Osteocyte (in vitro differentiated cells): ENCODE results near the gene TGFB1I1. TPM values are rescaled to one million over a fixed set of nuclear protein-coding genes. Genes with fewer than 3 reads are reported as not detected.
"Not testable (repeated sequence)": the region's sequence is repeated elsewhere in the genome, so short reads cannot be mapped to it uniquely, and the experiment has no call there.

Source experiments
- DNase-seq: peaks from one replicate; pipeline ENCODE4 v3.0.0; 2021; ENCODE audit warnings: mixed read lengths; ENCODE audit not compliant: unreplicated experiment; ENCODE audit errors: extremely low spot score
- H3K27ac Mint-ChIP-seq: one replicate; pipeline ENCODE4 v1.8.0; 2021; ENCODE audit warnings: mild to moderate bottlenecking, mixed read lengths; ENCODE audit not compliant: unreplicated experiment
- H3K27me3 Mint-ChIP-seq: one replicate; pipeline ENCODE4 v1.8.0; 2021; ENCODE audit warnings: mixed read lengths; ENCODE audit not compliant: unreplicated experiment
- H3K36me3 Mint-ChIP-seq: one replicate; pipeline ENCODE4 v1.8.0; 2021; ENCODE audit warnings: mixed read lengths; ENCODE audit not compliant: unreplicated experiment
- H3K4me1 Mint-ChIP-seq: one replicate; pipeline ENCODE4 v1.8.0; 2021; ENCODE audit warnings: mixed read lengths; ENCODE audit not compliant: unreplicated experiment
- H3K4me3 Mint-ChIP-seq: one replicate; pipeline ENCODE4 v1.8.0; 2021; ENCODE audit warnings: mild to moderate bottlenecking, moderate library complexity, mixed read lengths; ENCODE audit not compliant: unreplicated experiment
- H3K9me3 Mint-ChIP-seq: one replicate; pipeline ENCODE4 v1.8.0; 2021; ENCODE audit warnings: mixed read lengths; ENCODE audit not compliant: unreplicated experiment
- CTCF ChIP-seq: fragments of 200-600 bp; sonication (generic); IDR thresholded peaks from 2 replicates; pipeline ENCODE4 v1.5.0; 2021; ENCODE audit warnings: antibody characterized with exemption, mild to moderate bottlenecking, moderate library complexity
- total RNA-seq: library from RNA; stranded (reverse); gene quantifications from 2 replicates; pipeline ENCODE4 v1.2.1, GENCODE V29; 2021

TGFB1I1 gene
- total RNA-seq, 1 donor from 2014 or later, result 120 TPM

GRCh38 chr16:31436221-31437045 lies 35.5 kb upstream of the TGFB1I1 start:
- H3K27ac Mint-ChIP-seq, result no peak overlapping the region
- no peaks in the 10 kb centered on the region for H3K27me3 Mint-ChIP-seq
- peaks cover 2% of the 10 kb centered on the region for H3K4me1 Mint-ChIP-seq
- no peak overlapping the region for H3K4me3 Mint-ChIP-seq
- DNase-seq, result no peak
- no peak for TF ChIP-seq CTCF
- no peaks in the 10 kb centered on the region for H3K9me3 Mint-ChIP-seq
- H3K36me3 Mint-ChIP-seq, result no peaks in the 10 kb centered on the region

- no peaks in the 10 kb centered on the region for H3K27me3 Mint-ChIP-seq
- H3K4me3 Mint-ChIP-seq, result no peak overlapping the region
- DNase-seq, result no peak
- no peak for TF ChIP-seq CTCF
- no peaks in the 10 kb centered on the region for H3K9me3 Mint-ChIP-seq
- H3K36me3 Mint-ChIP-seq, result no peaks in the 10 kb centered on the region
- H3K27ac Mint-ChIP-seq, result no peak overlapping the region
- peaks cover 10% of the 10 kb centered on the region for H3K4me1 Mint-ChIP-seq
Observed at GRCh38 chr16:31438414-31438813, 33.5 kb upstream of the TGFB1I1 start.

- not testable (repeated sequence) for H3K36me3 Mint-ChIP-seq, H3K4me3 Mint-ChIP-seq, H3K9me3 Mint-ChIP-seq, H3K27me3 Mint-ChIP-seq, DNase-seq, H3K27ac Mint-ChIP-seq
- peaks cover 10% of the 10 kb centered on the region for H3K4me1 Mint-ChIP-seq
Observed at GRCh38 chr16:31439023-31439422, 32.9 kb upstream of the TGFB1I1 start.

GRCh38 chr16:31439519-31439918 lies 32.4 kb upstream of the TGFB1I1 start:
- no peak for TF ChIP-seq CTCF
- H3K4me3 Mint-ChIP-seq, result no peak overlapping the region
- no peak for DNase-seq
- peaks cover 10% of the 10 kb centered on the region for H3K4me1 Mint-ChIP-seq
- no peaks in the 10 kb centered on the region for H3K36me3 Mint-ChIP-seq
- no peaks in the 10 kb centered on the region for H3K27me3 Mint-ChIP-seq
- no peak overlapping the region for H3K27ac Mint-ChIP-seq
- no peaks in the 10 kb centered on the region for H3K9me3 Mint-ChIP-seq

GRCh38 chr16:31440516-31441184 lies 31.3 kb upstream of the TGFB1I1 start:
- DNase-seq, result no peak
- H3K4me1 Mint-ChIP-seq, result peaks cover 10% of the 10 kb centered on the region
- H3K9me3 Mint-ChIP-seq, result no peaks in the 10 kb centered on the region
- TF ChIP-seq CTCF, result no peak
- no peaks in the 10 kb centered on the region for H3K36me3 Mint-ChIP-seq
- no peak overlapping the region for H3K27ac Mint-ChIP-seq
- H3K27me3 Mint-ChIP-seq, result no peaks in the 10 kb centered on the region
- H3K4me3 Mint-ChIP-seq, result peak overlapping the region; percentile 69
